ENCODE data around the gene GALK2.
"Not testable (repeated sequence)": the region's sequence is repeated elsewhere in the genome, so short reads cannot be mapped to it uniquely, and the experiment has no call there.

Gene GALK2

DNA sequence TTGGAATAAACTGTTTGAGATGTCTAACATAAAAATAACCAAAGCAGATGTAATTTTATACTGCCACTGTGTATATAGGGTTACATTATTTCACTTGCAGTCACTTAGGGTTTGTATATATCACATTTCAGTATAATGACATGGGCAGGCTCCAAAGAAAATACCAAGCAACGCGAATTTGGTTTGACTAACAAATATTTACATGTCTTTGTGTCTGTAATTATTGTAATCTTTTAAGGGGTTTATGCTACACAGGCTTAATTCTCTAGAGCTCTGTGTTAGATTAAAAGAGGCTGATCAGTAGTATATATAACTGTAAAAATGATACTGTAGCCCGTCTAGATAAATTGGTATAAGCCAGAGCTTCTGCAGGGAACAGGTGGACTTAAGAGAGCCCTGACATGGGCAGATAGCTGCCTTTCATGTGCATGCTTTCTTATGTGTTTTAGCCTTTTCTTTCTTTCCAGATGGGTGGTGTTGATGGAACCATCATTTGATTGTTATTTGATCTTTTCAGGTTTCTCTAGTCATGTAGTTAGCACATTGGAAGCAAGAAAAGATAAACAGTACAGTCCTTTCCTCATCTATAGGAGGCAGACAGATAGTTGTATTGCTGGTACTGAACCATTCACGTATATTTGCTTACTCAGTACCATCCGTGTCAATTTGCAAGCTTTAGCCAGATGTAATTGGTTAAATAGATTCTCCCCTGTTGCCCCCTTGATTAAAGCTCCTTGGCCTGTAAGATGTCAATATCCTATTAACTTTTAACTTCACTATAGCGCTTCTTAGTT lies 86.1 kb downstream of the GALK2 start (continued):
- peak; percentile 82 for TF ChIP-seq TSHZ1 (tag by site-specific recombination; IDR thresholded peaks at IDR 0.05; ENCODE audit: borderline replicate concordance)
- TF ChIP-seq ZXDB (tag by site-specific recombination; IDR thresholded peaks at IDR 0.05), result peak; percentile 84
- TF ChIP-seq ZNF558 (tag by site-specific recombination; IDR thresholded peaks at IDR 0.05), result peak; percentile 48; the same call in 1 of the 2 replicates
- peak; percentile 90 for TF ChIP-seq WT1 (tag by site-specific recombination; IDR thresholded peaks at IDR 0.05)
- TF ChIP-seq ZNF692 (tag by site-specific recombination; IDR thresholded peaks at IDR 0.05), result peak; percentile 27; the same call in 1 of the 2 replicates
- TF ChIP-seq, protein P1, sequence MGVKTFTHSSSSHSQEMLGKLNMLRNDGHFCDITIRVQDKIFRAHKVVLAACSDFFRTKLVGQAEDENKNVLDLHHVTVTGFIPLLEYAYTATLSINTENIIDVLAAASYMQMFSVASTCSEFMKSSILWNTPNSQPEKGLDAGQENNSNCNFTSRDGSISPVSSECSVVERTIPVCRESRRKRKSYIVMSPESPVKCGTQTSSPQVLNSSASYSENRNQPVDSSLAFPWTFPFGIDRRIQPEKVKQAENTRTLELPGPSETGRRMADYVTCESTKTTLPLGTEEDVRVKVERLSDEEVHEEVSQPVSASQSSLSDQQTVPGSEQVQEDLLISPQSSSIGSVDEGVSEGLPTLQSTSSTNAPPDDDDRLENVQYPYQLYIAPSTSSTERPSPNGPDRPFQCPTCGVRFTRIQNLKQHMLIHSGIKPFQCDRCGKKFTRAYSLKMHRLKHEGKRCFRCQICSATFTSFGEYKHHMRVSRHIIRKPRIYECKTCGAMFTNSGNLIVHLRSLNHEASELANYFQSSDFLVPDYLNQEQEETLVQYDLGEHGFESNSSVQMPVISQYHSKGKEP (tag by site-specific recombination; IDR thresholded peaks at IDR 0.05), result peak; percentile 92
- TF ChIP-seq KLF1 (tag by site-specific recombination; IDR thresholded peaks at IDR 0.05), result 0 out of 2 replicates have a peak, but pooled peaks have one; percentile 37
- TF ChIP-seq ZNF768 (tag by site-specific recombination; IDR thresholded peaks at IDR 0.05), result no peak
- no peak for TF ChIP-seq SETDB1 (IDR thresholded peaks at IDR 0.05; ENCODE audit: insufficient read length, low read length)
- no peak for TF ChIP-seq ZNF132 (tag by site-specific recombination; IDR thresholded peaks at IDR 0.05; ENCODE audit: borderline replicate concordance)

GRCh38 chr15:49265117-49265516 lies 95.1 kb downstream of the GALK2 start:
- H3K36me3 ChIP-seq (ENCODE audit: control insufficient read depth in 2 of 2, insufficient read depth in 1 of 2, low read length in 2 of 2); H3K4me1 ChIP-seq (ENCODE audit: control insufficient read depth, insufficient read depth, low read length); POLR2A ChIA-PET; H3K9me3 ChIP-seq (ENCODE audit: control insufficient read depth, insufficient read depth, low read depth, low read length); CTCF ChIA-PET; H3K27ac ChIP-seq (ENCODE audit: extremely low read depth, low read depth, low read length); H3K4me3 ChIP-seq (ENCODE audit: low read depth, low read length): not testable (repeated sequence)

DNA sequence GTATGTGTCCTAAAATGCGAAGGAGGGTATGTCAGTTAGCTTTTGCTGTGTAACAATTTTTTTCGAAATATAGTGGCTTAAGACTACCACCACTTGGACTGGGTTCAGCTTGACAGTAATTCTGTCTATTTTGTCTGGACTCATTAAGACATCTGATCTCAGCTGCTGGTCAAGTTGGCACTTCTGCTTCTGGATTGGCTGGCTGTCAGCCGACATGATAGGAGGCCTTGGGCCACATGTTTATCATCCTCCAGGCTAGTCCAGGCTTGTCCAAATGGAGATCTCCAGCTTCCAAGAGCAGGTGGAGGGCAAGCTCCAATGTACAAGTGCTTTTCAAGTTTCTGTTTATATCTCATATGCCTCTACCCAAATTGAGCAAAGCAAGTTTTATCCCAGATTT lies 95.9 kb downstream of the GALK2 start:
- no peaks in the 10 kb centered on the region for H3K4me1 ChIP-seq (ENCODE audit: control insufficient read depth, insufficient read depth, low read length)
- no peaks in the 10 kb centered on the region for H3K36me3 ChIP-seq (ENCODE audit: control insufficient read depth in 2 of 2, insufficient read depth in 1 of 2, low read length in 2 of 2)
- POLR2A ChIA-PET, result no interaction called here
- CTCF ChIA-PET, result no interaction called here
- H3K9me3 ChIP-seq (ENCODE audit: control insufficient read depth, insufficient read depth, low read depth, low read length), result no peaks in the 10 kb centered on the region
- no peak overlapping the region for H3K27ac ChIP-seq (ENCODE audit: extremely low read depth, low read depth, low read length)
- H3K4me3 ChIP-seq (ENCODE audit: low read depth, low read length), result no peak overlapping the region
- TF ChIP-seq ZIC2 (tag by site-specific recombination; IDR thresholded peaks at IDR 0.05) (no peak), ZNF266 (tag by site-specific recombination; IDR thresholded peaks at IDR 0.05; ENCODE audit: low read depth) (no peak), GFI1B (tag by site-specific recombination; IDR thresholded peaks at IDR 0.05) (no peak), GLIS2 (tag by site-specific recombination; IDR thresholded peaks at IDR 0.05) (no peak), ZNF426 (tag by site-specific recombination; IDR thresholded peaks at IDR 0.05) (no peak), REPIN1 (tag by site-specific recombination; IDR thresholded peaks at IDR 0.05; ENCODE audit: low read depth) (no peak), ZNF433 (tag by site-specific recombination; IDR thresholded peaks at IDR 0.05; ENCODE audit: low read depth) (no peak), BCL11B (tag by site-specific recombination; IDR thresholded peaks at IDR 0.05; ENCODE audit: low read depth) (no peak), YY1 (tag by site-specific recombination; IDR thresholded peaks at IDR 0.05) (no peak), SP7 (tag by site-specific recombination; IDR thresholded peaks at IDR 0.05) (no peak), ZNF510 (tag by site-specific recombination; IDR thresholded peaks at IDR 0.05; ENCODE audit: insufficient replicate concordance) (no peak), ZNF23 (tag by site-specific recombination; IDR thresholded peaks at IDR 0.05; ENCODE audit: borderline replicate concordance) (no peak)
- TF ChIP-seq, protein P1 (tag by site-specific recombination; IDR thresholded peaks at IDR 0.05), result no peak
- TF ChIP-seq, protein P2, sequence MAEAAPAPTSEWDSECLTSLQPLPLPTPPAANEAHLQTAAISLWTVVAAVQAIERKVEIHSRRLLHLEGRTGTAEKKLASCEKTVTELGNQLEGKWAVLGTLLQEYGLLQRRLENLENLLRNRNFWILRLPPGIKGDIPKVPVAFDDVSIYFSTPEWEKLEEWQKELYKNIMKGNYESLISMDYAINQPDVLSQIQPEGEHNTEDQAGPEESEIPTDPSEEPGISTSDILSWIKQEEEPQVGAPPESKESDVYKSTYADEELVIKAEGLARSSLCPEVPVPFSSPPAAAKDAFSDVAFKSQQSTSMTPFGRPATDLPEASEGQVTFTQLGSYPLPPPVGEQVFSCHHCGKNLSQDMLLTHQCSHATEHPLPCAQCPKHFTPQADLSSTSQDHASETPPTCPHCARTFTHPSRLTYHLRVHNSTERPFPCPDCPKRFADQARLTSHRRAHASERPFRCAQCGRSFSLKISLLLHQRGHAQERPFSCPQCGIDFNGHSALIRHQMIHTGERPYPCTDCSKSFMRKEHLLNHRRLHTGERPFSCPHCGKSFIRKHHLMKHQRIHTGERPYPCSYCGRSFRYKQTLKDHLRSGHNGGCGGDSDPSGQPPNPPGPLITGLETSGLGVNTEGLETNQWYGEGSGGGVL (tag by site-specific recombination; IDR thresholded peaks at IDR 0.05), result no peak

All from HEK293 (cell line).